Lower leg skin (tissue), 4 donors: ENCODE measurements around the gene MSANTD1. TPM values are rescaled to one million over a fixed set of nuclear protein-coding genes. Genes with fewer than 3 reads are reported as not detected.

Experiments
- DNase-seq, 2 donors: peaks; one replicate each; pipeline ENCODE4 v3.0.0-alpha.2; 2019; ENCODE audit warnings: low spot score in 2 of 2
- H3K4me3 ChIP-seq: fragments of 200-600 bp; sonication (generic); 2 replicates; pipeline ENCODE4 v1.5.1; 2017; ENCODE audit warnings: mild to moderate bottlenecking, low read depth; ENCODE audit not compliant: poor library complexity, severe bottlenecking
- CTCF ChIP-seq, 3 donors: fragments of 450-650 bp; IDR thresholded peaks; one replicate each; pipeline ENCODE4 v1.5.1; 2016; ENCODE audit warnings: antibody characterized with exemption in 3 of 3, mild to moderate bottlenecking in 3 of 3, moderate library complexity in 2 of 3
- POLR2A ChIP-seq, 2 donors: fragments of 450-650 bp; IDR thresholded peaks; one replicate each; pipeline ENCODE4 v1.6.1; 2016 to 2017; ENCODE audit warnings: antibody characterized with exemption in 2 of 2, mild to moderate bottlenecking in 1 of 2, moderate library complexity in 1 of 2
- WGBS, 2 donors: methylation state at CpG; one replicate each; pipeline ENCODE4 v1.1.5; 2018; 5-methylcytosine and 5-hydroxymethylcytosine counted together
- intact Hi-C: fragments of 100-400 bp; cut with DNase I; formaldehyde crosslinking; loops from one replicate; pipeline ENCODE4 v1.15.0; 2023; ENCODE audit warnings: low total_unique reads
- total RNA-seq, 4 donors: library from RNA; depleted of rRNA; stranded (reverse); fragments of >200 nt; gene quantifications; one replicate each; pipeline ENCODE4 v1.1.0, GENCODE V29; 2016

MSANTD1 gene
- total RNA-seq, 4 donors from 2014 or later, result 0.19 to 0.76 (median 0.35) TPM

GRCh38 chr4:3249711-3250437 is 915 bp downstream of the MSANTD1 start:
- no peak overlapping the region for H3K4me3 ChIP-seq
- intact Hi-C loops, result loop anchor here (5.0 kb wide), 1 partner anchor 757 kb away; no protein-coding TSS in a partner anchor
- DNase-seq, result no peak
- WGBS, 2 donors, result 81 to 85% methylated on average over 17 of the region's 20 CpGs
- TF ChIP-seq CTCF (IDR thresholded peaks at IDR 0.05) (no peak), POLR2A (IDR thresholded peaks at IDR 0.05) (no peak)

- no peak overlapping the region for H3K4me3 ChIP-seq
- no peak for DNase-seq
- 79 to 80% methylated on average over 14 of the region's 14 CpGs for WGBS, 2 donors
- intact Hi-C loops, result no loop called here
- no peak for TF ChIP-seq CTCF (IDR thresholded peaks at IDR 0.05)
- no peak for TF ChIP-seq POLR2A (IDR thresholded peaks at IDR 0.05)
Measured at GRCh38 chr4:3250438-3250955, 1.5 kb downstream of the MSANTD1 start.

GRCh38 chr4:3250956-3251690 is 2.2 kb downstream of the MSANTD1 start:
- no peak overlapping the region for H3K4me3 ChIP-seq
- TF ChIP-seq CTCF (IDR thresholded peaks at IDR 0.05) (no peak), POLR2A (IDR thresholded peaks at IDR 0.05) (no peak)
- DNase-seq, result peak in 1 of 2 donors; percentile 52
- intact Hi-C loops, result no loop called here
- WGBS, 2 donors, result 88 to 90% methylated on average over 13 to 17 of the region's 19 CpGs

GRCh38 chr4:3251691-3252479 is 2.9 kb downstream of the MSANTD1 start:
- 87 to 94% methylated on average over 9 to 11 of the region's 11 CpGs for WGBS, 2 donors

More at GRCh38 chr4:3251691-3252479, 2.9 kb downstream of the MSANTD1 start:
- peak in 1 of 2 donors; percentile 78 for DNase-seq
- intact Hi-C loops, result no loop called here
- no peak overlapping the region for H3K4me3 ChIP-seq
- TF ChIP-seq CTCF (IDR thresholded peaks at IDR 0.05) (no peak), POLR2A (IDR thresholded peaks at IDR 0.05) (no peak)
